ENCODE results near the gene SLFN12L. TPM values are rescaled to one million over a fixed set of nuclear protein-coding genes. Genes with fewer than 3 reads are reported as not detected.

Gene SLFN12L
- total RNA-seq, 1 donor from 2014 or later: 12.3 TPM

DNA sequence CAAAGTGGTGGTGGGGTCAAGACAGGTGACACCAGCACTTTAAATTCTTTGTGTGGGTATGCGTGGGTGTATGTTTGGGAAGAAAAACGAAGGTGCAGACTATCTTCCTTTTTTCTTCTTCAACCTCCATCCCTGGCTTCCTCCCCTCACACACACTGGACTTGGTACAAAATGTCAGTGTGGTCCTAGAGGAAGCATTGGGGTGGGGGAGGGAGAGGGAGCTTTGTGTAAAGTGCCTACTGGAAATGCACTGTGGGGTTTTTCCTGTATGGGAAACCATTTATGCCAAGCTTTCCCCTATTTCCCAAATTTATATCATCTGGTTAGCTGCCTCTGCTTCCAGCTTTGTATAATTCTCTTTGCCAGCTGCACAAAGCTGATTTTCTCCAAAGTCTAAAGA lies 44.4 kb downstream of the SLFN12L start:
- H3K9me3 ChIP-seq: no peaks in the 10 kb centered on the region
- H3K4me1 ChIP-seq: peaks cover 4% of the 10 kb centered on the region
- TF ChIP-seq, protein P1, sequence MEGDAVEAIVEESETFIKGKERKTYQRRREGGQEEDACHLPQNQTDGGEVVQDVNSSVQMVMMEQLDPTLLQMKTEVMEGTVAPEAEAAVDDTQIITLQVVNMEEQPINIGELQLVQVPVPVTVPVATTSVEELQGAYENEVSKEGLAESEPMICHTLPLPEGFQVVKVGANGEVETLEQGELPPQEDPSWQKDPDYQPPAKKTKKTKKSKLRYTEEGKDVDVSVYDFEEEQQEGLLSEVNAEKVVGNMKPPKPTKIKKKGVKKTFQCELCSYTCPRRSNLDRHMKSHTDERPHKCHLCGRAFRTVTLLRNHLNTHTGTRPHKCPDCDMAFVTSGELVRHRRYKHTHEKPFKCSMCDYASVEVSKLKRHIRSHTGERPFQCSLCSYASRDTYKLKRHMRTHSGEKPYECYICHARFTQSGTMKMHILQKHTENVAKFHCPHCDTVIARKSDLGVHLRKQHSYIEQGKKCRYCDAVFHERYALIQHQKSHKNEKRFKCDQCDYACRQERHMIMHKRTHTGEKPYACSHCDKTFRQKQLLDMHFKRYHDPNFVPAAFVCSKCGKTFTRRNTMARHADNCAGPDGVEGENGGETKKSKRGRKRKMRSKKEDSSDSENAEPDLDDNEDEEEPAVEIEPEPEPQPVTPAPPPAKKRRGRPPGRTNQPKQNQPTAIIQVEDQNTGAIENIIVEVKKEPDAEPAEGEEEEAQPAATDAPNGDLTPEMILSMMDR (IDR thresholded peaks at IDR 0.05): no peak
- TF ChIP-seq POLR2AphosphoS5 (IDR thresholded peaks at IDR 0.05; ENCODE audit: insufficient read depth in 1 of 2, low read depth in 1 of 2) (no peak), POLR2A (IDR thresholded peaks at IDR 0.05) (no peak)
- DNase-seq (ENCODE audit: extremely low spot score in 2 of 2): no peak
- H3K36me3 ChIP-seq: no peaks in the 10 kb centered on the region
- no peak overlapping the region for H3K27ac ChIP-seq
- no peak overlapping the region for H3K4me3 ChIP-seq
- H3K27me3 ChIP-seq: peaks cover 17% of the 10 kb centered on the region
- intact Hi-C loops (cut with DNase I): no loop called here

DNA sequence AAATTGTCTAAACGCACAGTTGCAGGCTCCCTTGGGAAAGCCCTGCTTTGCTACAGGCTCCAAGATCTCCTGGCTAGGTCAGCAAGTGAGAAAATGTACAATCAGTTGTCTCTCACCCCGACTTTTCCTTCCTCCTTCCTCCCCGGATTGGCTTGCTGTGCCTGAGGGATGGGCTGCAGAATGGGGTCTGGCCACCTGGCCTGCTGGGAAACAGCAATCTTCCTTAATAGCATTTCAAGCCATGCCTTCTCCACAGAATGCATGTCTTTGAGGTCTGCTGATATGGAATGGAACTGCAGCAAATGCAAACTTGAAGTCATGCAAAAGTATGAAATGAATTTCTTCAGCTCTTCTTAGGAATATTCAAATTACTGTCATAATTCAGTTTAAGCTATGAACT lies 46.1 kb downstream of the SLFN12L start:
- no peak for DNase-seq (ENCODE audit: extremely low spot score in 2 of 2)
- no peak overlapping the region for H3K27ac ChIP-seq
- intact Hi-C loops (cut with DNase I): no loop called here
- H3K4me3 ChIP-seq: no peak overlapping the region
- TF ChIP-seq, protein P1 (IDR thresholded peaks at IDR 0.05): no peak
- TF ChIP-seq POLR2AphosphoS5 (IDR thresholded peaks at IDR 0.05; ENCODE audit: insufficient read depth in 1 of 2, low read depth in 1 of 2) (no peak), POLR2A (IDR thresholded peaks at IDR 0.05) (no peak)
- peaks cover 17% of the 10 kb centered on the region for H3K27me3 ChIP-seq
- no peaks in the 10 kb centered on the region for H3K9me3 ChIP-seq
- peaks cover 9% of the 10 kb centered on the region for H3K4me1 ChIP-seq
- H3K36me3 ChIP-seq: no peaks in the 10 kb centered on the region

DNA sequence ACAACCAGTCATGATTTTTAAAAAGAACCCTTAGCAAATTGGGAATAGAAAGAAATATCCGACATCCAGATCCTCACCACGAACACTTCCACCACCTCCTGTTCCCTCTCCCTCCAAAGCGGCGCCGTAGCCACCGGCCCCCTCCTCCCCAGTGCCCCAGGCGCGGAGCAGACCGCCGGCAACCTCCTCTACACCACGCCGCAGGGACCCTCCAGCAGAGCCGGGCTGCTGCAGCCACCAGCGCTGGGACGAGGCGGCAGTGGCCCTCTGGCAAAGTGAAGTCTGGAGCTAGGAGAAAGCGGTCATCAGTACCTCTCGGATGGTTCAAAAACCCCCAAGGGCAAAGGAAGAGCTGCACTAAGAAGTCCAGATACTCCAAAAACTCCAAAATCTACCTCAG lies 47.5 kb downstream of the SLFN12L start:
- H3K4me3 ChIP-seq: no peak overlapping the region
- H3K36me3 ChIP-seq: no peaks in the 10 kb centered on the region
- H3K27ac ChIP-seq: no peak overlapping the region
- peaks cover 17% of the 10 kb centered on the region for H3K27me3 ChIP-seq
- TF ChIP-seq POLR2AphosphoS5 (IDR thresholded peaks at IDR 0.05; ENCODE audit: insufficient read depth in 1 of 2, low read depth in 1 of 2): no peak
- TF ChIP-seq, protein P1 (IDR thresholded peaks at IDR 0.05): no peak
- intact Hi-C loops (cut with DNase I): no loop called here
- DNase-seq (ENCODE audit: extremely low spot score in 2 of 2): no peak
- no peaks in the 10 kb centered on the region for H3K9me3 ChIP-seq
- peaks cover 9% of the 10 kb centered on the region for H3K4me1 ChIP-seq

DNA sequence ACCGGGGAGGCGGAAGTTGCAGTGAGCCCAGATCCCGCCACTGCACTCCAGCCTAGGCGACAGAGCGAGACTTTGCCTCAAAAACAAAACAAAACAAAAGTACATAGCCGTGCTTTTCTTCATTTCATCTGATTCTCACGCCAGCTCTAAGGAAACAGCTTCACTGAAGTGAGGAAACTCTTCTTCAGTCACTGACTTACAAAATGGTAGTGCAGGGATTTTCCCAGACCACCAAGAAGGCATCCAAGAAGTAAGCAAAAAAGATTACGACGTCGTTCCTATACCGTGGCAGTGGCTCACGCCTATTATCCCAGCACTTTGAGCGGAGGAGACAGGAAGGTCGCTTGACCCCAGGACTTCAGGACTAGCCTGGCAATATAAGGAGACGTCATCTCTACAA lies 48.5 kb downstream of the SLFN12L start:
- H3K27ac ChIP-seq: no peak overlapping the region
- no peak for DNase-seq (ENCODE audit: extremely low spot score in 2 of 2)
- peaks cover 17% of the 10 kb centered on the region for H3K27me3 ChIP-seq
- TF ChIP-seq POLR2A (IDR thresholded peaks at IDR 0.05) (no peak), POLR2AphosphoS5 (IDR thresholded peaks at IDR 0.05; ENCODE audit: insufficient read depth in 1 of 2, low read depth in 1 of 2) (no peak)
- TF ChIP-seq, protein P1 (IDR thresholded peaks at IDR 0.05): no peak
- intact Hi-C loops (cut with DNase I): no loop called here
- no peaks in the 10 kb centered on the region for H3K36me3 ChIP-seq
- H3K4me3 ChIP-seq: no peak overlapping the region
- peaks cover 9% of the 10 kb centered on the region for H3K4me1 ChIP-seq
- no peaks in the 10 kb centered on the region for H3K9me3 ChIP-seq

DNA sequence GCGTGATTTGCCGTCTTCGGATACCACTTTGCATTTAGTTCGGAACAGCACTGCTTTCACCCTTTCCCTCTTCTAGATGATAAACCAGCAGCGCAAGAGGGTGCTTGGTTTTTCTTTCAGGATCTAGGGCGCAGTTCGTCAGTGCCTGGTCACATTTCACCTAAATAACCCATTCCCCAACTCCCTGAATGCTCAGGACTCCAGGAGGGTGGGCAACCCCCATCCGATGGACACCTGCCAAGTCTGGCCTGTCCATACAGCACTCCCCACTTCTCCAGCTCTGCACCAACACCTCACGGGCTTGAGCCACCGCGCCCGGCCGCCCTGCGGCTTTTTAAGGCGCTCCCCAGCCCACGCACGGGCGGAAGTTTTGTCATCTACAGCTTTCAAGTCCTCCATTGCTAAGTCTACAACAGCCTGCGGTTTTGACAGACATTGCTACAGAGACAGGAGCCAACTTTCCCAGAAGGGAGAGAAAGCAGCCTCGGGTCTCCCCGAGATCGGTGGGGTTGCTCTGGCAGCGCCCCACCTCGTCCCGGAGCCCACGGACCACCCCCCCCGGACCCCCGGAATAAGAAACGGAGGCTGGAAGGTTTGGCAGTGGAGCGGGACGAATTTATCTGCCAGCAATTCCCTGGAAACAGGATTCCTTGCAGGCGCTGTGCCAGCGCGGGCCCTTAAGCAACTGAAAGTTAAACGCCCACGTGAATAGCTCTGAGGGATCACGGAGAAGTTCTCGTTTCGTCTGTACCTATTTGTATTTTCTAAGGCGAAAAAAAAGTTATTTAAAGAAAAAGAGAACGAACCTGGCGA lies 50.4 kb downstream of the SLFN12L start:
- DNase-seq (ENCODE audit: extremely low spot score in 2 of 2): no peak
- H3K4me1 ChIP-seq: peaks cover 9% of the 10 kb centered on the region
- intact Hi-C loops (cut with DNase I): no loop called here
- H3K27me3 ChIP-seq: peaks cover 17% of the 10 kb centered on the region
- no peaks in the 10 kb centered on the region for H3K9me3 ChIP-seq
- no peak for TF ChIP-seq POLR2A (IDR thresholded peaks at IDR 0.05)
- no peak for TF ChIP-seq POLR2AphosphoS5 (IDR thresholded peaks at IDR 0.05; ENCODE audit: insufficient read depth in 1 of 2, low read depth in 1 of 2)
- TF ChIP-seq, protein P1 (IDR thresholded peaks at IDR 0.05): no peak
- H3K36me3 ChIP-seq: no peaks in the 10 kb centered on the region
- peak overlapping the region; percentile 44 to 61 for H3K4me3 ChIP-seq
- peak overlapping the region; percentile 16 for H3K27ac ChIP-seq

Measured in vagina (tissue), 2 donors.